NT2/D1 (cell line): Measurements from ENCODE around the gene ERBB2.

Experiments used
- YY1 ChIP-seq: IDR thresholded peaks from 2 replicates; pipeline ENCODE4 v1.6.1; 2011; ENCODE audit not compliant: insufficient read length, insufficient read depth
- ZNF274 ChIP-seq: IDR thresholded peaks from 2 replicates; pipeline ENCODE4 v1.6.1; 2011; ENCODE audit warnings: mild to moderate bottlenecking, low read depth, low read length

GRCh38 chr17:39666231-39666600, 33.6 kb upstream of the ERBB2 start:
- TF ChIP-seq ZNF274 (no peak), YY1 (no peak)
